GM12878 (cell line): ENCODE results near the gene SRPX2. TPM values are rescaled to one million over a fixed set of nuclear protein-coding genes. Genes with fewer than 3 reads are reported as not detected.

ENCODE experiments used
- ATAC-seq: fragments of 200-7000 bp; cut with Tn5 transposase; 3 replicates; pipeline ENCODE4 v1.9.1; 2020; ENCODE audit warnings: mild to moderate bottlenecking, moderate library complexity
- BruUV-seq: library from RNA; stranded (reverse); fragments of 400-500 nt; replicated peaks from 2 replicates; lab custom pipeline; 2021; lab: Mats Ljungman, UMichigan
- CTCF ChIA-PET: fragments of 300-600 bp; sonication (Branson Sonifier 250); formaldehyde crosslinking; extraction: SDS; loops from one replicate; lab custom pipeline; 2021; ENCODE audit warnings: inconsistent platforms; lab: Yijun Ruan, JAX
- POLR2A ChIA-PET: fragments of 350-600 bp; formaldehyde crosslinking; extraction: SDS; loops from one replicate; lab custom pipeline; 2021; ENCODE audit warnings: inconsistent platforms; lab: Charles Lee
- RAD21 ChIA-PET: fragments of 300-600 bp; sonication (Branson Sonifier 250); formaldehyde crosslinking; loops from one replicate; lab custom pipeline; 2023; ENCODE audit warnings: antibody characterized with exemption; ENCODE audit not compliant: unreplicated experiment; lab: Charles Lee
- SMC1A ChIA-PET: fragments of 300-600 bp; sonication (Branson Sonifier 250); formaldehyde crosslinking; loops from one replicate; lab custom pipeline; 2023; ENCODE audit not compliant: unreplicated experiment, uncharacterized antibody; lab: Charles Lee
- DNase-seq: peaks from one replicate; pipeline ENCODE4 v3.0.0-alpha.2; 2011; ENCODE audit warnings: low read depth, low spot score
- FAIRE-seq: peaks from 3 replicates; lab custom pipeline; 2011; peaks lifted over from hg19 to GRCh38; lab: Jason Lieb, UNC
- H2AFZ ChIP-seq: 2 replicates; pipeline ENCODE4 v1.6.0; 2011; ENCODE audit warnings: low read depth, low read length, control low read depth; ENCODE audit not compliant: control insufficient read depth
- H3K27ac ChIP-seq: 2 replicates; pipeline ENCODE4 v1.5.1; 2011; ENCODE audit warnings: control low read depth; ENCODE audit not compliant: control insufficient read depth, insufficient read depth
- H3K27me3 ChIP-seq, 2 experiments: replicated peaks in 1 of 2; 2 replicates each; pipeline versions ENCODE4 v1.6.0 to v1.6.1; 2011; ENCODE audit warnings: low read length in 1 of 2; ENCODE audit not compliant: control insufficient read depth in 2 of 2, insufficient read depth in 2 of 2
- H3K36me3 ChIP-seq, 2 experiments: 2 replicates each; pipeline ENCODE4 v1.5.1; 2011; ENCODE audit warnings: low read length in 1 of 2; ENCODE audit not compliant: control insufficient read depth in 2 of 2, insufficient read depth in 2 of 2
- H3K4me1 ChIP-seq: 2 replicates; pipeline ENCODE4 v1.6.1; 2011; ENCODE audit warnings: mild to moderate bottlenecking, low read length, moderate library complexity, mixed read lengths; ENCODE audit not compliant: control insufficient read depth, insufficient read depth
- H3K4me2 ChIP-seq: 2 replicates; pipeline ENCODE4 v1.6.0; 2011; ENCODE audit warnings: control low read depth; ENCODE audit not compliant: control insufficient read depth, insufficient read depth
- H3K4me3 ChIP-seq: fragments of 200-600 bp; sonication (generic); 2 replicates; pipeline ENCODE4 v1.5.1; 2016
- H3K79me2 ChIP-seq: 2 replicates; pipeline ENCODE4 v1.6.0; 2011; ENCODE audit warnings: low read length; ENCODE audit not compliant: control insufficient read depth, insufficient read depth
- H3K9ac ChIP-seq: 2 replicates; pipeline ENCODE4 v1.8.0; 2011; ENCODE audit warnings: low read length, control low read depth, mixed read lengths; ENCODE audit not compliant: control insufficient read depth, insufficient read depth
- H3K9me3 ChIP-seq: replicated peaks from 3 replicates; pipeline ENCODE4 v1.5.1; 2011; ENCODE audit warnings: mild to moderate bottlenecking, low read length; ENCODE audit not compliant: control insufficient read depth, insufficient read depth
- H4K20me1 ChIP-seq: 2 replicates; pipeline ENCODE4 v1.6.0; 2011; ENCODE audit not compliant: control insufficient read depth, insufficient read depth
- BHLHE40 ChIP-seq, 2 experiments: fragments of 450-650 bp in 1 of 2; IDR thresholded peaks; 2 replicates each; pipeline ENCODE4 v1.6.1; 2011 to 2017; ENCODE audit warnings: low read depth in 2 of 2, borderline replicate concordance in 1 of 2, improper control_type of control experiment in 1 of 2, low read length in 1 of 2, mild to moderate bottlenecking in 1 of 2
- CEBPB ChIP-seq, 2 experiments: fragments of 150-350 bp in 1 of 2; IDR thresholded peaks; 2 replicates each; pipeline ENCODE4 v1.6.1; 2012 to 2014; ENCODE audit warnings: low read depth in 2 of 2, low read length in 2 of 2, borderline replicate concordance in 1 of 2, inconsistent platforms in 1 of 2
- EP300 ChIP-seq, 2 experiments: fragments of 150-350 bp in 1 of 2; IDR thresholded peaks; 2 replicates each; pipeline ENCODE4 v1.6.1; 2011 to 2012; ENCODE audit warnings: low read depth in 2 of 2, low read length in 2 of 2, borderline replicate concordance in 1 of 2, improper control_type of control experiment in 1 of 2, inconsistent platforms in 1 of 2; ENCODE audit not compliant: control insufficient read depth in 1 of 2
- FOXK2 ChIP-seq: fragments of 450-650 bp; IDR thresholded peaks from 2 replicates; pipeline ENCODE4 v1.6.1; 2017; ENCODE audit warnings: mild to moderate bottlenecking, moderate library complexity
- HDAC2 ChIP-seq: fragments of 200-600 bp; sonication (generic); IDR thresholded peaks from 2 replicates; pipeline ENCODE4 v1.6.1; 2017
- IKZF1 ChIP-seq: fragments of 450-650 bp; conservative IDR thresholded peaks from 2 replicates; pipeline ENCODE4 v1.6.1; 2017; ENCODE audit warnings: antibody characterized with exemption, mild to moderate bottlenecking
- KDM1A ChIP-seq: fragments of 200-600 bp; sonication (generic); IDR thresholded peaks from 2 replicates; pipeline ENCODE4 v1.6.1; 2016; ENCODE audit warnings: borderline replicate concordance
- MEF2A ChIP-seq: IDR thresholded peaks from 2 replicates; pipeline ENCODE4 v1.6.1; 2011; ENCODE audit warnings: low read depth, mild to moderate bottlenecking, low read length, moderate library complexity; ENCODE audit not compliant: insufficient read depth
- NRF1 ChIP-seq: conservative IDR thresholded peaks from 2 replicates; pipeline ENCODE4 v1.6.1; 2011; ENCODE audit warnings: mild to moderate bottlenecking, low read depth, low read length, improper control_type of control experiment
- PAX8 ChIP-seq: fragments of 450-650 bp; IDR thresholded peaks from 2 replicates; pipeline ENCODE4 v1.6.1; 2017; ENCODE audit warnings: mild to moderate bottlenecking, moderate library complexity
- PML ChIP-seq: IDR thresholded peaks from 2 replicates; pipeline ENCODE4 v1.6.1; 2012; ENCODE audit warnings: low read length, inconsistent platforms
- RB1 ChIP-seq: fragments of 450-650 bp; formaldehyde crosslinking; IDR thresholded peaks from 2 replicates; pipeline ENCODE4 v1.6.1; 2017; ENCODE audit warnings: mild to moderate bottlenecking, borderline replicate concordance
- ZNF217 ChIP-seq: fragments of 450-650 bp; IDR thresholded peaks from 2 replicates; pipeline ENCODE4 v1.6.1; 2017; ENCODE audit warnings: antibody characterized with exemption, mild to moderate bottlenecking
- WGBS: methylation state at CpG from one replicate; pipeline ENCODE4 v1.1.6; 2016; ENCODE audit warnings: low lambda C conversion rate; ENCODE audit not compliant: insufficient replicate concordance, insufficient coverage; ENCODE audit errors: missing lambda C conversion rate; 5-methylcytosine and 5-hydroxymethylcytosine counted together
- in situ Hi-C: fragments of 300-500 bp; cut with MboI; formaldehyde crosslinking; loops from 9 replicates; pipeline ENCODE4 v1.14.3; 2018; ENCODE audit warnings: mixed read lengths
- intact Hi-C: fragments of 100-400 bp; cut with micrococcal nuclease; formaldehyde crosslinking; loops from one replicate; pipeline ENCODE4 v1.14.2; 2022; ENCODE audit not compliant: unreplicated experiment
- polyA plus RNA-seq, 11 experiments: library from polyadenylated mRNA; depleted of rRNA in 4 of 11; unstranded in 6 of 11; stranded (reverse) in 5 of 11; fragments of >200 nt; fragmentation: Nextera tagmentation in 4 of 11; fragmentation: Illumina TruSeq in 1 of 11; extraction: Ambion mirVana in 4 of 11; extraction: Trizol in 1 of 11; gene quantifications; 1 replicate in 1 of 11; 2 replicates in 10 of 11; pipeline versions ENCODE4 v1.2.1 to v1.2.3, GENCODE V29; 2011 to 2016; ENCODE audit warnings: inconsistent platforms in 2 of 11, missing spikeins in 2 of 11, low read depth in 1 of 11
- total RNA-seq, 4 experiments: library from RNA; depleted of rRNA in 3 of 4; stranded (reverse); fragments of >200 nt in 3 of 4; fragmentation: Illumina TruSeq in 1 of 4; extraction: Trizol in 1 of 4; gene quantifications; 2 replicates each; pipeline versions ENCODE4 v1.2.1 to v1.2.3, GENCODE V29; 2013 to 2021
- TF ChIP-seq, protein P1 (sequence below): fragments of 450-650 bp; IDR thresholded peaks from 2 replicates; pipeline ENCODE4 v1.6.1; 2017; ENCODE audit warnings: mild to moderate bottlenecking, moderate library complexity
- TF ChIP-seq, protein P2 (sequence below): IDR thresholded peaks from 2 replicates; pipeline ENCODE4 v1.6.1; 2012; ENCODE audit warnings: improper control_type of control experiment, low read depth, low read length; ENCODE audit not compliant: insufficient replicate concordance

Gene SRPX2
- total and polyA plus RNA-seq, 10 of the 15 experiments (the other 5 are each of a cell fraction or from before 2014, with no cell fraction given): not detected

DNA sequence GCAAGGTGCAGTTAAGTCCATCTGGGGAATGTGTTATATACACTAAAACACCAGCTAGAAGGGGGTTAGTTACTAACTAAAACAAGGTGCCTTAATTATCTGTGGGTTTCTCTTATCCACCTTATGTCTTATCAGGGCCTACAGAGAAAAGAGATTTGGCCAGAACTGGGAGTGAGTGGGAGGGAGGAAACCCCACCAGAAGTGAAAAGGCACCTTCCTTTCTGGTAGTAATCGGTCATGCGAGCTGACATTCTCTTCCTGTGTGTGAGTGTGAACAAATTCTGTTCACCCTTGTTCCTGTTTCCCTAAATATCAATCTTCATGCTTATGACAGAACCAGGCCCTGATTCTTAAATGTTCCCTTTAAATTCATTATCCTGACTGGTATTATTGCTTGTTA lies 43.5 kb downstream of the SRPX2 start (continued):
- TF ChIP-seq CEBPB (IDR thresholded peaks at IDR 0.05; ENCODE audit: borderline replicate concordance in 1 of 2, low read depth in 2 of 2, low read length in 2 of 2) (no peak), EP300 (IDR thresholded peaks at IDR 0.05; ENCODE audit: borderline replicate concordance in 1 of 2, control insufficient read depth in 1 of 2, low read depth in 2 of 2, low read length in 2 of 2) (no peak)
- TF ChIP-seq, all 136 proteins: peak for 9

DNA sequence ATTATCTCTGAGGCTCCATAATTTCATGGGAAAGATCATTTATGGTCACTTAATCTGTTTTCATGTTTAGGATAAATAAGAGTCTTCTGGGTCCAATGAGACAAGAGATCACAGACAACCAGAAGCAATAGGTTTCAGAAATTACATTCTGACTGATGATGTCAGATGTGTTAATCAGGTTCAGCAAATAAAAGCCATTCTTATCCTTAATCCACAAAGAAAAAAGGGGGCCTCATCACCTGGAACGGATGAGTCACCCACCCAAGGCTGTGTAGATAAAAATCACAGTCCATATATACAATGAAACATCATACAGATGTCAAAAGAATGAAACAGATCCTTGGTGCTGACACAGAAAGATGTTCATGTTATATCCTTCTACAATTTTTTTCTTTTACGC lies 51.3 kb downstream of the SRPX2 start:
- in situ Hi-C loops (no loop called here), intact Hi-C loops (no loop called here)
- BruUV-seq: no TSS peak
- no peak overlapping the region for H3K27ac ChIP-seq
- ATAC-seq: no peak
- H3K36me3 ChIP-seq: no peaks in the 10 kb centered on the region
- H2AFZ ChIP-seq: no peak overlapping the region
- WGBS: 44% methylated on average over 2 of the region's 2 CpGs
- no peak overlapping the region for H3K4me3 ChIP-seq
- H3K79me2 ChIP-seq: no peaks in the 10 kb centered on the region
- H4K20me1 ChIP-seq: no peaks in the 10 kb centered on the region
- DNase-seq: no peak
- no peaks in the 10 kb centered on the region for H3K9me3 ChIP-seq
- ChIA-PET RAD21 (no interaction called here), CTCF (no interaction called here), SMC1A (interaction anchor here (1.0 kb wide), 1 partner anchor 19 kb away, joined by 3 read pairs; no protein-coding TSS in a partner anchor), POLR2A (no interaction called here)
- H3K27me3 ChIP-seq: no peaks in the 10 kb centered on the region
- FAIRE-seq: no peak
- no peak overlapping the region for H3K4me2 ChIP-seq
- no peak overlapping the region for H3K9ac ChIP-seq
- H3K4me1 ChIP-seq: no peaks in the 10 kb centered on the region
- TF ChIP-seq, protein P1, sequence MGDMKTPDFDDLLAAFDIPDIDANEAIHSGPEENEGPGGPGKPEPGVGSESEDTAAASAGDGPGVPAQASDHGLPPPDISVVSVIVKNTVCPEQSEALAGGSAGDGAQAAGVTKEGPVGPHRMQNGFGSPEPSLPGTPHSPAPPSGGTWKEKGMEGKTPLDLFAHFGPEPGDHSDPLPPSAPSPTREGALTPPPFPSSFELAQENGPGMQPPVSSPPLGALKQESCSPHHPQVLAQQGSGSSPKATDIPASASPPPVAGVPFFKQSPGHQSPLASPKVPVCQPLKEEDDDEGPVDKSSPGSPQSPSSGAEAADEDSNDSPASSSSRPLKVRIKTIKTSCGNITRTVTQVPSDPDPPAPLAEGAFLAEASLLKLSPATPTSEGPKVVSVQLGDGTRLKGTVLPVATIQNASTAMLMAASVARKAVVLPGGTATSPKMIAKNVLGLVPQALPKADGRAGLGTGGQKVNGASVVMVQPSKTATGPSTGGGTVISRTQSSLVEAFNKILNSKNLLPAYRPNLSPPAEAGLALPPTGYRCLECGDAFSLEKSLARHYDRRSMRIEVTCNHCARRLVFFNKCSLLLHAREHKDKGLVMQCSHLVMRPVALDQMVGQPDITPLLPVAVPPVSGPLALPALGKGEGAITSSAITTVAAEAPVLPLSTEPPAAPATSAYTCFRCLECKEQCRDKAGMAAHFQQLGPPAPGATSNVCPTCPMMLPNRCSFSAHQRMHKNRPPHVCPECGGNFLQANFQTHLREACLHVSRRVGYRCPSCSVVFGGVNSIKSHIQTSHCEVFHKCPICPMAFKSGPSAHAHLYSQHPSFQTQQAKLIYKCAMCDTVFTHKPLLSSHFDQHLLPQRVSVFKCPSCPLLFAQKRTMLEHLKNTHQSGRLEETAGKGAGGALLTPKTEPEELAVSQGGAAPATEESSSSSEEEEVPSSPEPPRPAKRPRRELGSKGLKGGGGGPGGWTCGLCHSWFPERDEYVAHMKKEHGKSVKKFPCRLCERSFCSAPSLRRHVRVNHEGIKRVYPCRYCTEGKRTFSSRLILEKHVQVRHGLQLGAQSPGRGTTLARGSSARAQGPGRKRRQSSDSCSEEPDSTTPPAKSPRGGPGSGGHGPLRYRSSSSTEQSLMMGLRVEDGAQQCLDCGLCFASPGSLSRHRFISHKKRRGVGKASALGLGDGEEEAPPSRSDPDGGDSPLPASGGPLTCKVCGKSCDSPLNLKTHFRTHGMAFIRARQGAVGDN: no peak
- TF ChIP-seq BHLHE40 (IDR thresholded peaks at IDR 0.05; ENCODE audit: borderline replicate concordance in 1 of 2, low read depth in 2 of 2, low read length in 1 of 2) (no peak), KDM1A (no peak), PML (no peak), NRF1 (no peak), PAX8 (no peak), FOXK2 (no peak), RB1 (no peak), HDAC2 (no peak), IKZF1 (no peak), MEF2A (no peak), ZNF217 (no peak)
- TF ChIP-seq, protein P2, sequence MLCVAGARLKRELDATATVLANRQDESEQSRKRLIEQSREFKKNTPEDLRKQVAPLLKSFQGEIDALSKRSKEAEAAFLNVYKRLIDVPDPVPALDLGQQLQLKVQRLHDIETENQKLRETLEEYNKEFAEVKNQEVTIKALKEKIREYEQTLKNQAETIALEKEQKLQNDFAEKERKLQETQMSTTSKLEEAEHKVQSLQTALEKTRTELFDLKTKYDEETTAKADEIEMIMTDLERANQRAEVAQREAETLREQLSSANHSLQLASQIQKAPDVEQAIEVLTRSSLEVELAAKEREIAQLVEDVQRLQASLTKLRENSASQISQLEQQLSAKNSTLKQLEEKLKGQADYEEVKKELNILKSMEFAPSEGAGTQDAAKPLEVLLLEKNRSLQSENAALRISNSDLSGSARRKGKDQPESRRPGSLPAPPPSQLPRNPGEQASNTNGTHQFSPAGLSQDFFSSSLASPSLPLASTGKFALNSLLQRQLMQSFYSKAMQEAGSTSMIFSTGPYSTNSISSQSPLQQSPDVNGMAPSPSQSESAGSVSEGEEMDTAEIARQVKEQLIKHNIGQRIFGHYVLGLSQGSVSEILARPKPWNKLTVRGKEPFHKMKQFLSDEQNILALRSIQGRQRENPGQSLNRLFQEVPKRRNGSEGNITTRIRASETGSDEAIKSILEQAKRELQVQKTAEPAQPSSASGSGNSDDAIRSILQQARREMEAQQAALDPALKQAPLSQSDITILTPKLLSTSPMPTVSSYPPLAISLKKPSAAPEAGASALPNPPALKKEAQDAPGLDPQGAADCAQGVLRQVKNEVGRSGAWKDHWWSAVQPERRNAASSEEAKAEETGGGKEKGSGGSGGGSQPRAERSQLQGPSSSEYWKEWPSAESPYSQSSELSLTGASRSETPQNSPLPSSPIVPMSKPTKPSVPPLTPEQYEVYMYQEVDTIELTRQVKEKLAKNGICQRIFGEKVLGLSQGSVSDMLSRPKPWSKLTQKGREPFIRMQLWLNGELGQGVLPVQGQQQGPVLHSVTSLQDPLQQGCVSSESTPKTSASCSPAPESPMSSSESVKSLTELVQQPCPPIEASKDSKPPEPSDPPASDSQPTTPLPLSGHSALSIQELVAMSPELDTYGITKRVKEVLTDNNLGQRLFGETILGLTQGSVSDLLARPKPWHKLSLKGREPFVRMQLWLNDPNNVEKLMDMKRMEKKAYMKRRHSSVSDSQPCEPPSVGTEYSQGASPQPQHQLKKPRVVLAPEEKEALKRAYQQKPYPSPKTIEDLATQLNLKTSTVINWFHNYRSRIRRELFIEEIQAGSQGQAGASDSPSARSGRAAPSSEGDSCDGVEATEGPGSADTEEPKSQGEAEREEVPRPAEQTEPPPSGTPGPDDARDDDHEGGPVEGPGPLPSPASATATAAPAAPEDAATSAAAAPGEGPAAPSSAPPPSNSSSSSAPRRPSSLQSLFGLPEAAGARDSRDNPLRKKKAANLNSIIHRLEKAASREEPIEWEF: no peak
